ENCODE data around the gene CWC27.

DNA sequence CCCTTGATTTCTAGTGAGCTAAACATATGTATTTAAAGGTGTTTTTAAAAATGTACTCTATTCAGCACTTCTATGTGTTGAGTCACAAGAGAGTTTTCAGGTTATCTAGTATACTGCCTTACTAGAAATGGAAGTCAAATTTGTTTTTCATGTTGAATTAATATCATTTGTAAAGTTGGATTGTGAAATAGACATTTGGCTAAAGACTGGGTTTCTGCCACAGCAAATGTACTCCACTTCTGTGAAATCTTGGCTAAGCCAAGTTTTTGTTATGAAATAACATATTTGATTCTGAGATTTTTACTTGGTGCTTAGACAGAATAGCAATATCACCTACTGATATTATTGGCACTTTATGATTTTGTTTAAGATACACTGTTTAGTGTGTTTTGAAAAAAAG lies 106.0 kb downstream of the CWC27 start:
- TF ChIP-seq POLR2A (IDR thresholded peaks at IDR 0.05) (no peak), CTCF (IDR thresholded peaks at IDR 0.05) (no peak), POLR2AphosphoS5 (IDR thresholded peaks at IDR 0.05) (no peak)
